HepG2 (cell line): Measurements from ENCODE around the gene TADA2B. TPM values are rescaled to one million over a fixed set of nuclear protein-coding genes. Genes with fewer than 3 reads are reported as not detected.

Experiments used
- ESRRA ChIP-seq: sonication (generic); formaldehyde crosslinking; IDR thresholded peaks from 2 replicates; pipeline ENCODE4 v1.5.1; 2020; ENCODE audit warnings: mild to moderate bottlenecking, low read depth, missing genetic modification reagents
- HOXA5 ChIP-seq: sonication (generic); formaldehyde crosslinking; IDR thresholded peaks from 2 replicates; pipeline ENCODE4 v1.4.0; 2020; ENCODE audit warnings: missing genetic modification reagents
- MAFK ChIP-seq, 2 experiments: IDR thresholded peaks in 1 of 2; conservative IDR thresholded peaks in 1 of 2; 2 replicates each; pipeline ENCODE4 v1.6.1; 2011; ENCODE audit warnings: improper control_type of control experiment in 2 of 2, low read length in 2 of 2
- NFKBIZ ChIP-seq: IDR thresholded peaks from 2 replicates; pipeline ENCODE4 v1.6.1; 2018; ENCODE audit warnings: missing genetic modification reagents, missing compliant biosample characterization
- NFRKB ChIP-seq: fragments of 450-650 bp; IDR thresholded peaks from 2 replicates; pipeline ENCODE4 v1.6.1; 2017
- ZNF235 ChIP-seq: sonication (generic); formaldehyde crosslinking; IDR thresholded peaks from 2 replicates; pipeline ENCODE4 v1.8.1; 2023; ENCODE audit warnings: mild to moderate bottlenecking, missing genetic modification reagents, borderline replicate concordance
- ZNF33B ChIP-seq: sonication (generic); formaldehyde crosslinking; IDR thresholded peaks from 2 replicates; pipeline ENCODE4 v1.5.1; 2020; ENCODE audit warnings: mild to moderate bottlenecking, missing genetic modification reagents
- polyA plus RNA-seq, 8 experiments: library from polyadenylated mRNA; depleted of rRNA in 3 of 8; stranded (reverse) in 7 of 8; unstranded in 1 of 8; fragments of >200 nt; fragmentation: Illumina TruSeq in 4 of 8; extraction: Trizol in 4 of 8; gene quantifications; 2 replicates each; pipeline versions ENCODE4 v1.2.1 to v1.2.3, GENCODE V29; 2011 to 2016; ENCODE audit warnings: low read depth in 4 of 8, missing spikeins in 1 of 8, mixed read lengths in 1 of 8; ENCODE audit not compliant: insufficient read depth in 1 of 8
- total RNA-seq, 5 experiments: library from RNA; depleted of rRNA; stranded (reverse); fragments of >200 nt; fragmentation: Illumina TruSeq; extraction: Trizol; gene quantifications; 2 replicates each; pipeline ENCODE4 v1.2.3, GENCODE V29; 2016; ENCODE audit warnings: low read depth in 1 of 5
- TF ChIP-seq, protein P1 (sequence below): sonication (generic); formaldehyde crosslinking; IDR thresholded peaks from 2 replicates; pipeline ENCODE4 v1.4.0; 2020; ENCODE audit warnings: missing genetic modification reagents
- TF ChIP-seq, protein P2 (sequence below): IDR thresholded peaks from 2 replicates; pipeline ENCODE4 v1.6.1; 2016; ENCODE audit warnings: control low read depth
- TF ChIP-seq, protein P3 (sequence below): sonication (generic); formaldehyde crosslinking; IDR thresholded peaks from 2 replicates; pipeline ENCODE4 v1.4.0; 2020; ENCODE audit warnings: missing genetic modification reagents
- TF ChIP-seq, protein P4 (sequence below): sonication (generic); formaldehyde crosslinking; IDR thresholded peaks from 2 replicates; pipeline ENCODE4 v1.9.0; 2021; ENCODE audit warnings: mild to moderate bottlenecking, missing genetic modification reagents

TADA2B gene
- total and polyA plus RNA-seq, 2 of the 13 experiments (the other 11 are each of a cell fraction or from before 2014, with no cell fraction given), result 4.6 to 8.9 TPM

DNA sequence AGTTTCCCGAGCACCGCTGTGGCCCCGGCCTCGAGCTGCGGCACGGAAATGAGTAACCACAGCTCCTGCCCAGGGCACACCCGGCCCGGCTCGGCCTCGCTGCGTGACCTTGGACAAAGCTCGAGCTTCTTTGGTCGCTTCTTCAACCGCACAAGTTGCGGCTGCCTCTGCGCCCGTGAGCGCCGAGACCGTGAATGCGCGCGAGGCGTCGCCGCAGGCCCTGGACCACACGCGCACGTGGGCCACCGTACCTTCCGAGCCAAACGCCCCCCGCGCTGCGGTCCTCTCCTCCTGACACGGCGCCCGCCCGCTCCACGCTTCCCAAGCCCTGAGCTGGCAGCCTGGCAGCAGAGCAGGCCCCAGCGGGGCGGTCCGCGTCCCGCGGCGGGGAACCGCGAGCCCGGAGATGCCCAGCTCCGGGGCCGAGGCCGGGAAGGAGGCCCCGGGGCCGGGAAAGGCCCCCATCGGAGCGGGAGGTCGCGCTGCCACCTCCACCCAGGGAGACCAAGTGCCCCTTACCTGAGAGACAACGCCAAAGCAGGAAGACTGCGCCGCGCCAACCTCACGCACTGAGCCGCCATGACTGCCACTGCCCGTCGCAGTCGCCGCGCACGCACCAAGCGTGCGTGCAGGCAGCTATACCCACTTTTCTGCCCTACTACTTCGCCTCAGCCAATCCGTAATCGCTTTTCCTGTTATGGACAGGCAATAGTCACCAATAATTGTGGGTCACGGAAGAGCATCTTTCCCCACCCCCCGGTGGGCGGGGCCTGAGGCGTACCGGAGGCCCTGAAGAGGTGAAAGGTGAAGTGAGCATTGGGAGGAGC is 24.5 kb downstream of the TADA2B start, which contains the start of gene GRPEL1 (continued):
- TF ChIP-seq ZNF33B, result peak; percentile 41; the same call in 1 of the 2 replicates
- TF ChIP-seq HOXA5 (CRISPR knock-in tag), result peak; percentile 25; the same call in 1 of the 2 replicates
- no peak for TF ChIP-seq NFRKB
- TF ChIP-seq, protein P1, sequence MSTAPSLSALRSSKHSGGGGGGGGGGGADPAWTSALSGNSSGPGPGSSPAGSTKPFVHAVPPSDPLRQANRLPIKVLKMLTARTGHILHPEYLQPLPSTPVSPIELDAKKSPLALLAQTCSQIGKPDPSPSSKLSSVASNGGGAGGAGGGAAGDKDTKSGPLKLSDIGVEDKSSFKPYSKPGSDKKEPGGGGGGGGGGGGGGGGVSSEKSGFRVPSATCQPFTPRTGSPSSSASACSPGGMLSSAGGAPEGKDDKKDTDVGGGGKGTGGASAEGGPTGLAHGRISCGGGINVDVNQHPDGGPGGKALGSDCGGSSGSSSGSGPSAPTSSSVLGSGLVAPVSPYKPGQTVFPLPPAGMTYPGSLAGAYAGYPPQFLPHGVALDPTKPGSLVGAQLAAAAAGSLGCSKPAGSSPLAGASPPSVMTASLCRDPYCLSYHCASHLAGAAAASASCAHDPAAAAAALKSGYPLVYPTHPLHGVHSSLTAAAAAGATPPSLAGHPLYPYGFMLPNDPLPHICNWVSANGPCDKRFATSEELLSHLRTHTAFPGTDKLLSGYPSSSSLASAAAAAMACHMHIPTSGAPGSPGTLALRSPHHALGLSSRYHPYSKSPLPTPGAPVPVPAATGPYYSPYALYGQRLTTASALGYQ (CRISPR knock-in tag), result 0 out of 2 replicates have a peak, but pooled peaks have one; percentile 6
- TF ChIP-seq, protein P2, sequence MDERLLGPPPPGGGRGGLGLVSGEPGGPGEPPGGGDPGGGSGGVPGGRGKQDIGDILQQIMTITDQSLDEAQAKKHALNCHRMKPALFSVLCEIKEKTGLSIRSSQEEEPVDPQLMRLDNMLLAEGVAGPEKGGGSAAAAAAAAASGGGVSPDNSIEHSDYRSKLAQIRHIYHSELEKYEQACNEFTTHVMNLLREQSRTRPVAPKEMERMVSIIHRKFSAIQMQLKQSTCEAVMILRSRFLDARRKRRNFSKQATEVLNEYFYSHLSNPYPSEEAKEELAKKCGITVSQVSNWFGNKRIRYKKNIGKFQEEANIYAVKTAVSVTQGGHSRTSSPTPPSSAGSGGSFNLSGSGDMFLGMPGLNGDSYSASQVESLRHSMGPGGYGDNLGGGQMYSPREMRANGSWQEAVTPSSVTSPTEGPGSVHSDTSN (CRISPR knock-in tag), result peak; percentile 95
- TF ChIP-seq, protein P3, sequence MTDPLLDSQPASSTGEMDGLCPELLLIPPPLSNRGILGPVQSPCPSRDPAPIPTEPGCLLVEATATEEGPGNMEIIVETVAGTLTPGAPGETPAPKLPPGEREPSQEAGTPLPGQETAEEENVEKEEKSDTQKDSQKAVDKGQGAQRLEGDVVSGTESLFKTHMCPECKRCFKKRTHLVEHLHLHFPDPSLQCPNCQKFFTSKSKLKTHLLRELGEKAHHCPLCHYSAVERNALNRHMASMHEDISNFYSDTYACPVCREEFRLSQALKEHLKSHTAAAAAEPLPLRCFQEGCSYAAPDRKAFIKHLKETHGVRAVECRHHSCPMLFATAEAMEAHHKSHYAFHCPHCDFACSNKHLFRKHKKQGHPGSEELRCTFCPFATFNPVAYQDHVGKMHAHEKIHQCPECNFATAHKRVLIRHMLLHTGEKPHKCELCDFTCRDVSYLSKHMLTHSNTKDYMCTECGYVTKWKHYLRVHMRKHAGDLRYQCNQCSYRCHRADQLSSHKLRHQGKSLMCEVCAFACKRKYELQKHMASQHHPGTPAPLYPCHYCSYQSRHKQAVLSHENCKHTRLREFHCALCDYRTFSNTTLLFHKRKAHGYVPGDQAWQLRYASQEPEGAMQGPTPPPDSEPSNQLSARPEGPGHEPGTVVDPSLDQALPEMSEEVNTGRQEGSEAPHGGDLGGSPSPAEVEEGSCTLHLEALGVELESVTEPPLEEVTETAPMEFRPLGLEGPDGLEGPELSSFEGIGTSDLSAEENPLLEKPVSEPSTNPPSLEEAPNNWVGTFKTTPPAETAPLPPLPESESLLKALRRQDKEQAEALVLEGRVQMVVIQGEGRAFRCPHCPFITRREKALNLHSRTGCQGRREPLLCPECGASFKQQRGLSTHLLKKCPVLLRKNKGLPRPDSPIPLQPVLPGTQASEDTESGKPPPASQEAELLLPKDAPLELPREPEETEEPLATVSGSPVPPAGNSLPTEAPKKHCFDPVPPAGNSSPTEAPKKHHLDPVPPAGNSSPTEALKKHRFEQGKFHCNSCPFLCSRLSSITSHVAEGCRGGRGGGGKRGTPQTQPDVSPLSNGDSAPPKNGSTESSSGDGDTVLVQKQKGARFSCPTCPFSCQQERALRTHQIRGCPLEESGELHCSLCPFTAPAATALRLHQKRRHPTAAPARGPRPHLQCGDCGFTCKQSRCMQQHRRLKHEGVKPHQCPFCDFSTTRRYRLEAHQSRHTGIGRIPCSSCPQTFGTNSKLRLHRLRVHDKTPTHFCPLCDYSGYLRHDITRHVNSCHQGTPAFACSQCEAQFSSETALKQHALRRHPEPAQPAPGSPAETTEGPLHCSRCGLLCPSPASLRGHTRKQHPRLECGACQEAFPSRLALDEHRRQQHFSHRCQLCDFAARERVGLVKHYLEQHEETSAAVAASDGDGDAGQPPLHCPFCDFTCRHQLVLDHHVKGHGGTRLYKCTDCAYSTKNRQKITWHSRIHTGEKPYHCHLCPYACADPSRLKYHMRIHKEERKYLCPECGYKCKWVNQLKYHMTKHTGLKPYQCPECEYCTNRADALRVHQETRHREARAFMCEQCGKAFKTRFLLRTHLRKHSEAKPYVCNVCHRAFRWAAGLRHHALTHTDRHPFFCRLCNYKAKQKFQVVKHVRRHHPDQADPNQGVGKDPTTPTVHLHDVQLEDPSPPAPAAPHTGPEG, result peak; percentile 52; the same call in 1 of the 2 replicates
- TF ChIP-seq ZNF235 (CRISPR knock-in tag), result peak; percentile 54; the same call in 1 of the 2 replicates
- peak; percentile 78 for TF ChIP-seq ESRRA
- no peak for TF ChIP-seq MAFK (conservative IDR thresholded peaks at IDR 0.05 in 1 of 2, IDR thresholded peaks at IDR 0.05 in 1 of 2; ENCODE audit: low read length in 2 of 2)
- TF ChIP-seq NFKBIZ (CRISPR knock-in tag), result no peak
- TF ChIP-seq, protein P4, sequence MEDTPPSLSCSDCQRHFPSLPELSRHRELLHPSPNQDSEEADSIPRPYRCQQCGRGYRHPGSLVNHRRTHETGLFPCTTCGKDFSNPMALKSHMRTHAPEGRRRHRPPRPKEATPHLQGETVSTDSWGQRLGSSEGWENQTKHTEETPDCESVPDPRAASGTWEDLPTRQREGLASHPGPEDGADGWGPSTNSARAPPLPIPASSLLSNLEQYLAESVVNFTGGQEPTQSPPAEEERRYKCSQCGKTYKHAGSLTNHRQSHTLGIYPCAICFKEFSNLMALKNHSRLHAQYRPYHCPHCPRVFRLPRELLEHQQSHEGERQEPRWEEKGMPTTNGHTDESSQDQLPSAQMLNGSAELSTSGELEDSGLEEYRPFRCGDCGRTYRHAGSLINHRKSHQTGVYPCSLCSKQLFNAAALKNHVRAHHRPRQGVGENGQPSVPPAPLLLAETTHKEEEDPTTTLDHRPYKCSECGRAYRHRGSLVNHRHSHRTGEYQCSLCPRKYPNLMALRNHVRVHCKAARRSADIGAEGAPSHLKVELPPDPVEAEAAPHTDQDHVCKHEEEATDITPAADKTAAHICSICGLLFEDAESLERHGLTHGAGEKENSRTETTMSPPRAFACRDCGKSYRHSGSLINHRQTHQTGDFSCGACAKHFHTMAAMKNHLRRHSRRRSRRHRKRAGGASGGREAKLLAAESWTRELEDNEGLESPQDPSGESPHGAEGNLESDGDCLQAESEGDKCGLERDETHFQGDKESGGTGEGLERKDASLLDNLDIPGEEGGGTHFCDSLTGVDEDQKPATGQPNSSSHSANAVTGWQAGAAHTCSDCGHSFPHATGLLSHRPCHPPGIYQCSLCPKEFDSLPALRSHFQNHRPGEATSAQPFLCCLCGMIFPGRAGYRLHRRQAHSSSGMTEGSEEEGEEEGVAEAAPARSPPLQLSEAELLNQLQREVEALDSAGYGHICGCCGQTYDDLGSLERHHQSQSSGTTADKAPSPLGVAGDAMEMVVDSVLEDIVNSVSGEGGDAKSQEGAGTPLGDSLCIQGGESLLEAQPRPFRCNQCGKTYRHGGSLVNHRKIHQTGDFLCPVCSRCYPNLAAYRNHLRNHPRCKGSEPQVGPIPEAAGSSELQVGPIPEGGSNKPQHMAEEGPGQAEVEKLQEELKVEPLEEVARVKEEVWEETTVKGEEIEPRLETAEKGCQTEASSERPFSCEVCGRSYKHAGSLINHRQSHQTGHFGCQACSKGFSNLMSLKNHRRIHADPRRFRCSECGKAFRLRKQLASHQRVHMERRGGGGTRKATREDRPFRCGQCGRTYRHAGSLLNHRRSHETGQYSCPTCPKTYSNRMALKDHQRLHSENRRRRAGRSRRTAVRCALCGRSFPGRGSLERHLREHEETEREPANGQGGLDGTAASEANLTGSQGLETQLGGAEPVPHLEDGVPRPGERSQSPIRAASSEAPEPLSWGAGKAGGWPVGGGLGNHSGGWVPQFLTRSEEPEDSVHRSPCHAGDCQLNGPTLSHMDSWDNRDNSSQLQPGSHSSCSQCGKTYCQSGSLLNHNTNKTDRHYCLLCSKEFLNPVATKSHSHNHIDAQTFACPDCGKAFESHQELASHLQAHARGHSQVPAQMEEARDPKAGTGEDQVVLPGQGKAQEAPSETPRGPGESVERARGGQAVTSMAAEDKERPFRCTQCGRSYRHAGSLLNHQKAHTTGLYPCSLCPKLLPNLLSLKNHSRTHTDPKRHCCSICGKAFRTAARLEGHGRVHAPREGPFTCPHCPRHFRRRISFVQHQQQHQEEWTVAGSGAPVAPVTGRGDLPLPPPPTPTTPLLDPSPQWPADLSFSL (CRISPR knock-in tag), result peak; percentile 36; the same call in 1 of the 2 replicates
